ENCODE results near the gene NWD2.

GRCh38 chr4:37465296-37465695, 220.8 kb downstream of the NWD2 start:
- TF ChIP-seq POLR2AphosphoS5 (IDR thresholded peaks at IDR 0.05) (no peak), CTCF (IDR thresholded peaks at IDR 0.05) (no peak)

All from gastroesophageal sphincter (tissue), 3 donors.